Measurements from ENCODE around the gene RAB24. TPM values are rescaled to one million over a fixed set of nuclear protein-coding genes. Genes with fewer than 3 reads are reported as not detected.

Gene RAB24
- total RNA-seq, 1 donor from 2014 or later = 31.7 TPM

DNA sequence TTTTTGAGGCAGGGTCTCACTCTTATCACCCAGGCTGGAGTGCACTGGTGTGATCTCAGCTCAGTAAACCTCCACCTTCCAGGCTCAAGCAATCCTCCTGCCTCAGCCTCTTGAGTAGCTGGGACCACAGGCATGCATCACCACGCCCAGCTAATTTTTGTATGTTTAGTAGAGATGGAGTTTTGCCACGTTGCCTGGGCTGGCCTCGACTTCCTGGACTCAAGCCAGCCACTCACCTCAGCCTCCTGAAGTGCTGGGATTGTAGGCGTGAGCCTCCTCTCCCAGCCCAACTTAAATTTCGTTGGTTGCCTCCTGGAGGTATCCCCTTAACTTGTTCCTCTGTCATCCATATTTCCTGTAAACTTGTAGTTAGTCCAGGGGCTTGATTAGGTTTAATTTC is 47.2 kb downstream of the RAB24 start:
- Histone ChIP-seq H3K27me3 (ENCODE audit: insufficient read depth, low read length) (no peaks in the 10 kb centered on the region), H4K20me1 (ENCODE audit: insufficient read depth, low read length) (peaks cover 12% of the 10 kb centered on the region), H3K9me3 (ENCODE audit: insufficient read depth, low read depth, low read length) (no peaks in the 10 kb centered on the region), H2AFZ (ENCODE audit: low read depth, low read length) (no peak overlapping the region), H3K79me2 (ENCODE audit: insufficient read depth, low read length) (peaks cover 3% of the 10 kb centered on the region), H3K9ac (ENCODE audit: low read length) (no peak overlapping the region), H3K4me1 (ENCODE audit: insufficient read depth, low read length) (no peaks in the 10 kb centered on the region), H3K4me3 (ENCODE audit: insufficient read depth, low read depth, low read length) (no peak overlapping the region), H3K27ac (ENCODE audit: low read depth, low read length) (no peak overlapping the region), H3K4me2 (ENCODE audit: low read length) (no peak overlapping the region), H3K36me3 (ENCODE audit: insufficient read depth, low read length) (peaks cover 43% of the 10 kb centered on the region)
- Mint-ChIP-seq H3K36me3 (ENCODE audit: low read depth, unreplicated experiment) (peaks cover 23% of the 10 kb centered on the region), H3K4me3 (ENCODE audit: unreplicated experiment) (no peak overlapping the region), H3K27me3 (ENCODE audit: low read depth, unreplicated experiment) (no peaks in the 10 kb centered on the region), H3K9me3 (ENCODE audit: unreplicated experiment) (no peaks in the 10 kb centered on the region), H3K27ac (ENCODE audit: unreplicated experiment) (peak overlapping the region; percentile 69), H3K4me1 (ENCODE audit: low read depth, unreplicated experiment) (peaks cover 8% of the 10 kb centered on the region)
- no peak for TF ChIP-seq EZH2 (IDR thresholded peaks at IDR 0.05; ENCODE audit: insufficient read depth, low read length)
- TF ChIP-seq, protein P1, sequence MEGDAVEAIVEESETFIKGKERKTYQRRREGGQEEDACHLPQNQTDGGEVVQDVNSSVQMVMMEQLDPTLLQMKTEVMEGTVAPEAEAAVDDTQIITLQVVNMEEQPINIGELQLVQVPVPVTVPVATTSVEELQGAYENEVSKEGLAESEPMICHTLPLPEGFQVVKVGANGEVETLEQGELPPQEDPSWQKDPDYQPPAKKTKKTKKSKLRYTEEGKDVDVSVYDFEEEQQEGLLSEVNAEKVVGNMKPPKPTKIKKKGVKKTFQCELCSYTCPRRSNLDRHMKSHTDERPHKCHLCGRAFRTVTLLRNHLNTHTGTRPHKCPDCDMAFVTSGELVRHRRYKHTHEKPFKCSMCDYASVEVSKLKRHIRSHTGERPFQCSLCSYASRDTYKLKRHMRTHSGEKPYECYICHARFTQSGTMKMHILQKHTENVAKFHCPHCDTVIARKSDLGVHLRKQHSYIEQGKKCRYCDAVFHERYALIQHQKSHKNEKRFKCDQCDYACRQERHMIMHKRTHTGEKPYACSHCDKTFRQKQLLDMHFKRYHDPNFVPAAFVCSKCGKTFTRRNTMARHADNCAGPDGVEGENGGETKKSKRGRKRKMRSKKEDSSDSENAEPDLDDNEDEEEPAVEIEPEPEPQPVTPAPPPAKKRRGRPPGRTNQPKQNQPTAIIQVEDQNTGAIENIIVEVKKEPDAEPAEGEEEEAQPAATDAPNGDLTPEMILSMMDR (IDR thresholded peaks at IDR 0.05; ENCODE audit: insufficient read depth, low read depth, low read length) = no peak
- DNase-seq (ENCODE audit: low read depth) (peak; percentile 18), FAIRE-seq (no peak)

DNA sequence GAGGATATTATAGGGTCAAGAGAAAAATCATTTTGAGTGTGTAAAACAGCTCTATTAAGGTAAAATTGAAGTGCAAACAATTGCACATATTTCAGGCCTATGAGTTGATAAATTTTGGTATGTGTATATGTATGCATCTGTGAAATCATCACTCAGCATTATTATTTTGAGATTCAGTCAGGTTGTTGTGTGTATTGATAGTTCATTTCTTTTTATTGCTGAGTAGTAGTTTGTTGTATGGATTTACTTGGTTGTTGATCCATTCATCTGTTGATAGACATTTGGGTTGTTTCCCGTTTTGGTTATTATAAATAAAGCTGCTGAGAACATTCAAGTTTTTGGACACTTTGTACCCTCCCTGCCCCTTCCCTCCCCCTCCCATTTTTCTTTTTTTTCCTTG is 50.3 kb downstream of the RAB24 start:
- H3K4me1 ChIP-seq (ENCODE audit: insufficient read depth, low read length) = no peaks in the 10 kb centered on the region
- peaks cover 37% of the 10 kb centered on the region for H3K36me3 ChIP-seq (ENCODE audit: insufficient read depth, low read length)
- Mint-ChIP-seq H3K27ac (ENCODE audit: unreplicated experiment) (no peak overlapping the region), H3K4me3 (ENCODE audit: unreplicated experiment) (no peak overlapping the region), H3K36me3 (ENCODE audit: low read depth, unreplicated experiment) (peaks cover 14% of the 10 kb centered on the region), H3K9me3 (ENCODE audit: unreplicated experiment) (no peaks in the 10 kb centered on the region), H3K4me1 (ENCODE audit: low read depth, unreplicated experiment) (peaks cover 8% of the 10 kb centered on the region), H3K27me3 (ENCODE audit: low read depth, unreplicated experiment) (no peaks in the 10 kb centered on the region)
- no peak overlapping the region for H2AFZ ChIP-seq (ENCODE audit: low read depth, low read length)
- no peaks in the 10 kb centered on the region for H3K27me3 ChIP-seq (ENCODE audit: insufficient read depth, low read length)
- no peak overlapping the region for H3K4me2 ChIP-seq (ENCODE audit: low read length)
- H3K79me2 ChIP-seq (ENCODE audit: insufficient read depth, low read length) = peaks cover 3% of the 10 kb centered on the region
- no peak overlapping the region for H3K4me3 ChIP-seq (ENCODE audit: insufficient read depth, low read depth, low read length)
- no peak for FAIRE-seq
- H3K9me3 ChIP-seq (ENCODE audit: insufficient read depth, low read depth, low read length) = no peaks in the 10 kb centered on the region
- no peak overlapping the region for H3K27ac ChIP-seq (ENCODE audit: low read depth, low read length)
- H4K20me1 ChIP-seq (ENCODE audit: insufficient read depth, low read length) = peaks cover 12% of the 10 kb centered on the region
- no peak for DNase-seq (ENCODE audit: low read depth)
- H3K9ac ChIP-seq (ENCODE audit: low read length) = no peak overlapping the region
- TF ChIP-seq, protein P1 (IDR thresholded peaks at IDR 0.05; ENCODE audit: insufficient read depth, low read depth, low read length) = no peak
- TF ChIP-seq EZH2 (IDR thresholded peaks at IDR 0.05; ENCODE audit: insufficient read depth, low read length) = no peak

Other genes starting within 250 kb of the RAB24 start
- 3.8 and 4.8 TPM in 2 replicates for gene FGFR4, start 216.8 kb downstream of the RAB24 start, total RNA-seq
- gene NSD1, start 169.9 kb downstream of the RAB24 start, total RNA-seq = 67.8 and 71.9 TPM in 2 replicates
- 178 and 196 TPM in 2 replicates for gene PRELID1, start 80 bp upstream of the RAB24 start, total RNA-seq
- gene MXD3, start 8.2 kb upstream of the RAB24 start, total RNA-seq = 2.3 and 2.8 TPM in 2 replicates
- gene LMAN2, start 47.9 kb upstream of the RAB24 start, total RNA-seq = 103 and 106 TPM in 2 replicates
- 7.8 and 11.3 TPM in 2 replicates for gene RGS14, start 54.2 kb upstream of the RAB24 start, total RNA-seq
- gene SLC34A1, start 80.7 kb upstream of the RAB24 start, total RNA-seq = not detected in 2 replicates
- gene PFN3, start 96.9 kb upstream of the RAB24 start, total RNA-seq = not detected in 2 replicates
- gene F12, start 105.8 kb upstream of the RAB24 start, total RNA-seq = 2.8 and 3.0 TPM in 2 replicates
- 19.7 and 25.9 TPM in 2 replicates for gene GRK6, start 123.0 kb upstream of the RAB24 start, total RNA-seq
- 9.9 TPM in 2 replicates for gene PRR7, start 143.1 kb upstream of the RAB24 start, total RNA-seq
- gene DBN1, start 169.9 kb upstream of the RAB24 start, total RNA-seq = 350 and 371 TPM in 2 replicates
- 590 and 591 TPM in 2 replicates for gene PDLIM7, start 193.9 kb upstream of the RAB24 start, total RNA-seq
- 15.6 and 16.3 TPM in 2 replicates for gene DOK3, start 206.1 kb upstream of the RAB24 start, total RNA-seq
- gene DDX41, start 213.2 kb upstream of the RAB24 start, total RNA-seq = 92.5 and 99.5 TPM in 2 replicates

Measured in astrocyte (in vitro differentiated cells and primary cell).